WTC11 (cell line): ENCODE data around the gene HLCS.

Experiments
- ATF3 ChIP-seq: sonication (generic); formaldehyde crosslinking; conservative IDR thresholded peaks from 2 replicates; pipeline ENCODE4 v1.8.1; 2022; ENCODE audit warnings: mild to moderate bottlenecking, missing genetic modification reagents
- CTCF ChIP-seq: fragments of 200-600 bp; IDR thresholded peaks from 2 replicates; pipeline ENCODE4 v1.8.0; 2022; ENCODE audit warnings: antibody characterized with exemption
- E2F1 ChIP-seq: sonication (generic); formaldehyde crosslinking; IDR thresholded peaks from 2 replicates; pipeline ENCODE4 v1.8.0; 2022; ENCODE audit warnings: mild to moderate bottlenecking, missing genetic modification reagents
- ELF4 ChIP-seq: sonication (generic); formaldehyde crosslinking; IDR thresholded peaks from 2 replicates; pipeline ENCODE4 v1.8.1; 2022; ENCODE audit warnings: low read depth, mild to moderate bottlenecking, moderate library complexity, missing genetic modification reagents
- ESRRA ChIP-seq: sonication (generic); formaldehyde crosslinking; IDR thresholded peaks from 2 replicates; pipeline ENCODE4 v1.8.1; 2022; ENCODE audit warnings: mild to moderate bottlenecking, missing genetic modification reagents, borderline replicate concordance
- JUN ChIP-seq: sonication (generic); formaldehyde crosslinking; IDR thresholded peaks from 2 replicates; pipeline ENCODE4 v1.8.0; 2023; ENCODE audit warnings: mild to moderate bottlenecking, missing genetic modification reagents
- MAX ChIP-seq: sonication (generic); formaldehyde crosslinking; IDR thresholded peaks from 2 replicates; pipeline ENCODE4 v1.8.0; 2022; ENCODE audit warnings: mild to moderate bottlenecking, missing genetic modification reagents
- MLX ChIP-seq: sonication (generic); formaldehyde crosslinking; IDR thresholded peaks from 2 replicates; pipeline ENCODE4 v1.8.1; 2023; ENCODE audit warnings: mild to moderate bottlenecking, missing genetic modification reagents, moderate library complexity
- MXD4 ChIP-seq: fragments of 250-450 bp; sonication (Bioruptor Pico); IDR thresholded peaks from 2 replicates; pipeline ENCODE4 v1.8.0; 2021; ENCODE audit warnings: mild to moderate bottlenecking, moderate library complexity, borderline replicate concordance
- NR2C2 ChIP-seq: sonication (generic); formaldehyde crosslinking; IDR thresholded peaks from 2 replicates; pipeline ENCODE4 v1.8.0; 2022; ENCODE audit warnings: mild to moderate bottlenecking, missing genetic modification reagents
- SMAD4 ChIP-seq: sonication (generic); formaldehyde crosslinking; IDR thresholded peaks from 2 replicates; pipeline ENCODE4 v1.8.0; 2022; ENCODE audit warnings: mild to moderate bottlenecking, missing genetic modification reagents
- USF1 ChIP-seq: sonication (generic); formaldehyde crosslinking; IDR thresholded peaks from 2 replicates; pipeline ENCODE4 v1.8.0; 2022; ENCODE audit warnings: mild to moderate bottlenecking, missing genetic modification reagents
- USF2 ChIP-seq: sonication (generic); formaldehyde crosslinking; IDR thresholded peaks from 2 replicates; pipeline ENCODE4 v1.8.1; 2023; ENCODE audit warnings: mild to moderate bottlenecking, missing genetic modification reagents, moderate library complexity
- ZNF121 ChIP-seq: sonication (generic); formaldehyde crosslinking; IDR thresholded peaks from 2 replicates; pipeline ENCODE4 v1.8.0; 2023; ENCODE audit warnings: missing genetic modification reagents

GRCh38 chr21:36773117-36773516 is 193.4 kb downstream of the HLCS start:
- no peak for TF ChIP-seq CTCF
- TF ChIP-seq NR2C2 (CRISPR knock-in tag) = no peak
- no peak for TF ChIP-seq ESRRA (CRISPR knock-in tag)
- no peak for TF ChIP-seq USF2 (CRISPR knock-in tag)
- no peak for TF ChIP-seq JUN (CRISPR knock-in tag)
- no peak for TF ChIP-seq SMAD4
- no peak for TF ChIP-seq E2F1 (CRISPR knock-in tag)
- TF ChIP-seq ELF4 (CRISPR knock-in tag) = no peak
- TF ChIP-seq MAX = no peak
- no peak for TF ChIP-seq MXD4
- TF ChIP-seq MLX = no peak
- no peak for TF ChIP-seq ZNF121 (CRISPR knock-in tag)
- TF ChIP-seq USF1 (CRISPR knock-in tag) = no peak
- no peak for TF ChIP-seq ATF3 (CRISPR knock-in tag)
